Measurements from ENCODE around the gene SLC22A1.
A peak's percentile ranks its signal among the peaks of the same experiment; 100 is the strongest.
"Not testable (repeated sequence)": the region's sequence is repeated elsewhere in the genome, so short reads cannot be mapped to it uniquely, and the experiment has no call there.

Gene SLC22A1

DNA sequence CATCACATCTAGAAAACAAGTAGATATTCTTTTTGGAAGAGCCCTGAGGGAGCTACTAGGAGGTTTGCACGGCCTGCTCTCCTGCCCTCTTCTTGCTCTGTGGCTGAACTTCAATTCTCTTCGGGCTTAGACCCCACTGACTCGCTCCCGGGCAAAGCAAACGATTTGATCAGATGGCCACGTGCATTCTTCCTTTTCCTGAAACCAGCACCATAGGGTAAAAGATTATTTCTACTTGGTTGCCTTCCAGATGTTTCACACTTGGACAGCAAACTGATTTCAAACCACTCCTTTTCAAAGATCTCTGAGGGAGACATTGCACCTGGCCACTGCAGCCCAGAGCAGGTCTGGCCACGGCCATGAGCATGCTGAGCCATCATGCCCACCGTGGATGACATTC is at the start of gene SLC22A1:
TSS of gene SLC22A1 (plus strand) at position 258 of the 400 bp plus-strand sequence. CDS start at position 379, 121 bp downstream.
- no peak for DNase-seq (ENCODE audit: low read depth, low spot score)

- no peak for DNase-seq (ENCODE audit: low read depth, low spot score)
Measured at GRCh38 chr6:160073272-160073671, 48.3 kb upstream of the SLC22A1 start.

- no peak for DNase-seq (ENCODE audit: low read depth, low spot score)
Measured at GRCh38 chr6:160076009-160076408, 45.6 kb upstream of the SLC22A1 start.

GRCh38 chr6:160077024-160077423 is 44.6 kb upstream of the SLC22A1 start:
- DNase-seq (ENCODE audit: low read depth, low spot score) = no peak

DNA sequence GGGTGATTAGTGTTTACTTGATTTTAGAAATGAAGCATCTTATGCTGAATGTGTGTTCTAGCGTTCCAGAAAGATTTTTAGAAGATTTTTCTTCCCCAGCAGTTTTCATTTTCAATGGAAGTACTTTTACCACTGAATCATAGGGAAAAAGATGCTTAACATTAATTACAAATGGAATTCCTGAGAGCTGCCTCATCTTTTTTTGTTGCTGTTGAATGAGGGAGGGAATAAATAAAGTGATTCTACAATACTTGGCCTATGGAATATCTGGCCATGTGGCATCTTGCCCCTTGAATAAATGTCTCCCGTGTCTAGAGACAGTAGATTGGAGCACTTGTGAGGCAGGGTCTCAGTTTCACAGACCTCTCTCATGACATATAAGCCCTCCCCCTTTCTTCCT is 44.1 kb upstream of the SLC22A1 start:
- DNase-seq (ENCODE audit: low read depth, low spot score) = no peak

DNA sequence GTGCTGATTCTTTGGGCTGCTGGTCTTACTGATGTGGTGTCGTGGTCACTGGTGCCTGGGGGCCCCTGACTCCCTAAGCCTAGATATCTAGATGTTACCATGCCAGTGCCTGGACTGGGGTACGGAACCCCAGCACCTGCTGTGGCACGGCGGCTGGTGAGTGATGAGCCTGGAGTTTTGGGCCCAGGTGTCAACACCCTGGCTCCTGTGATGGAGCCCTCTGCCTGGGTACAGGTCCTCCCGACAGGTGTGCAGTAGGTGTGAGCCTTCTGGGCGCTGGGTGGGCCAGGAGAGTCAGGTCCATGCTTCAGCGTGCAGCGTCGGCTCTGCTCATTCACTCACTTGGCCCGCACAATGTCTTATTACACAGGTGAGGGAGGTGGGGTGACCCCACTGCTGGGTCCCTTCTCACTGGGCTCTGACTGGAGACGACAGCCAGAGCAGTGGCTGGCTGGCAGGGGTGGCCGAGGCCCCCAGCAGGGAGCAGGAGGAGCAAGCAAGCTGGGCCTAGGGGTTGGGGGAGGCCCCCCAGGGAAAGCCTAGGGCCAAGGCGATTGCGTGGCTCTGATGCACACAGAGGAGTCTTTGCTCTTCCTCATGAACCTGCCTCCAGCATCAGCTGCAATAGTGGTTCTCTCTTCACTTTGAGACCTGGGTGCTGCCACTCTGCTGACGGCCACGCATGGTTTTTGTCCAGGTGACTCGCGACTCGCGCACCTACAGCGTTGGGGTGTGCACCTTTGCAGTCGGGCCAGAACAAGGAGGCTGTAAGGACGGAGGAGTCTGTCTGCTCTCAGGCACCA is 42.5 kb upstream of the SLC22A1 start:
- no peak for DNase-seq (ENCODE audit: low read depth, low spot score)

DNA sequence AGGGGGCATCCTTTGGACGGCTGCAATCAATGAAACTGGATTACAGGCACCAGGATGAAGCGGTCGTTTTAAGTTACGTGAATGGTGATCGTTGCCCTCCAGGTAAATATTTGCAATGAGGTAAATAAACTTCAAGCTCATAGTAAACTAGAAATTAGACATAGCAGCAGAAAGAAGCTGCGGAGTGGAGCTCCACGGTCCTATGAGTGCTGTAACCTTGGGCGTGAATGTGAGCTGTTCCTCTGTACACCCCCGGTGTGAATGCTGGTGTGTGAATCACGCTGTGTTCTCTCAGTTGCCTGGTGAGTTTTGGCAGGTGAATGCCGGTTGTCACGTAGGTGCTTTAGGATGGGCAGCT is 42.0 kb upstream of the SLC22A1 start:
- no peak for DNase-seq (ENCODE audit: low read depth, low spot score)

- DNase-seq (ENCODE audit: low read depth, low spot score) = no peak
Measured at GRCh38 chr6:160080097-160080496, 41.5 kb upstream of the SLC22A1 start.

- DNase-seq (ENCODE audit: low read depth, low spot score) = peak; percentile 45
Measured at GRCh38 chr6:160081398-160081797, 40.2 kb upstream of the SLC22A1 start.

DNA sequence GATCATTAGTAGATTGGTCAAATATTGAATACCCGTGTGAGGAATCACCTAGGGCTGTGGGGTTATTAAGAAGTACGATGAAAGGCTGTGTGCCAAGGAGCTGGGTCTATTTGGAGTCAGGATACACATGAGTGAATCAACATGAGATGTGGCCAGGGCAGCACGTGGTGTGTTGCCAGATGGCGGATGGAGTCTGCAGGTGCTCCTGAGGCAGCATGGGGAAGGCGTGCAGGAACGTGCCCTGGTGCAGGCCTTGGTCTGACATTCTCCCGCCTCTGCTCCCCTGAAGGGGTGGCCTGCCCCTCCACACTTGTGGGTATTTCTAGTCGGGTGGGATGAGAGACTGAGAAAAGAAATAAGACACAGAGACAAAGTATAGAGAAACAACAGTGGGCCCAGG is 39.0 kb upstream of the SLC22A1 start:
- no peak for DNase-seq (ENCODE audit: low read depth, low spot score)

- DNase-seq (ENCODE audit: low read depth, low spot score) = no peak
Measured at GRCh38 chr6:160084198-160084776, 37.3 kb upstream of the SLC22A1 start.

- no peak for DNase-seq (ENCODE audit: low read depth, low spot score)
Measured at GRCh38 chr6:160085226-160085625, 36.4 kb upstream of the SLC22A1 start.

DNA sequence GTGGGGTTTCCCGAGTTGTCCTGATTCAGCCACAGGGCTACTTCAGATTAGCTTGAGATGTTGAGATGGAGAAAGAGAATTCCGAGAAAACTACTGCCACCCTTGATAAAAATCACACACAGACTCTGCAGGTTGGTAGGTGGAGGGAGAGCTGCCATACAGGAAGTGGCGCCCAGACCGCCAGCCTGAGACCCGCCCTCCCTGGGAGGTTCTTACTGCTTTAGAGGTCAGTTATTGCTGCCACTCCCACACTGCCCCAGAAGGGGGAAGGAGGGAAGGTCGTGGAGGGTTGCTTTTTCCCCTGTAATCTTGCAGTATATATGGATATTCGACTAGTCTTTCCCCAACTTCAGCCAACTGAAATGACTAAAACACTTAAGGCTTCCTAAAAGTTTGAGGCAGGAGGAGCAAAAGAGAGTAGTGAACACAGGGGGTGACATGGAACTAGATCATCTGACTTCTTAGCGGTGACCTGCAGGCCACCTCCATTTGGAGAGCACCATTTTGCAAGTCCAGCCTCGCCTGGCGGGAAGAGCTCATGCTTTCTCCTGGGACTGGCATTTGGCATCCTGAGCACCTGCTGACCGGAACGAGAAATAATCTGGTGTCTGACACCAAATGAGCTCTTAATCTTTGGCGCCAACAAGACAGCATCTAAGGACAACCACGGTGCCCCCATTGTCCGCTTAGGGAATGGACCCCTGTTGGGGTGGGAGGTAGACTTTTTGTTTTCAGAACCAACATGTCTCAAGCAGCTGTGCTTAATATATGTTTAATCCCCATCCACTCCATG is 35.7 kb upstream of the SLC22A1 start:
- DNase-seq (ENCODE audit: low read depth, low spot score) = no peak

GRCh38 chr6:160086754-160087153 is 34.9 kb upstream of the SLC22A1 start:
- no peak for DNase-seq (ENCODE audit: low read depth, low spot score)

DNA sequence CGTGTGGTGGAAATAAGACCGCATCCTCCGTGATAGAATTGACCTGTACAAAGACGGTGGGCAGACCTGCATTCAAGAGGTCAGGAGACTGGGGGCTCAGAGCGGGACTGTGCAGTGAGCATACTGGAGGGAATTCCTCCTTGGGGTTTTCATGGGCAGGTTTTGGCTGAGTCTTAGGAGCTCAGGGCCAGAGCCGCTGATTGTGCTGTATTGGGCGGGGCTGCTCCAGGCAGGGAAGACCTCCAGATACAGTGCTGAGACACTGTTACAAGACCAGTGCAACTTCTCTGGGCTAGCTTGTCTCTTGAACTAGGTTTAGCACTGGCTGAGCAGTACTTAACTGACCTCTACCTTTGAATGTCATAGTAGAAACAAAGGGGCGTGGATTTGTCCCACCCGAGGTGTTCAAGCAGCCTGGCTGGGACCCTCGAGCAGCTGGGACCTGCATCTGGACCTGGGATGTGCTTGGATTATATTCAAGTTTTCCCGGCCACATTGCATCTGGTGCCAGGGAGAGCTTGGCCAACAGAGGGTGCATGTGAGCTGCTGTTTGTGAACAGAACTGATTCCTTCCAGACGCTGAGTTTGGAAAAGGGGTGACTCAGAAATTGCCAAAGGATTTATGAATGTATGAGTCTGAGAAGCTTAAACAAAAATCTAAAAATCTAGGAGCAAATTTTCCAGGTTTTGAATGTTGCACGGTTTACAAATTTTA is 33.4 kb upstream of the SLC22A1 start:
- peak; percentile 56 for DNase-seq (ENCODE audit: low read depth, low spot score)

DNA sequence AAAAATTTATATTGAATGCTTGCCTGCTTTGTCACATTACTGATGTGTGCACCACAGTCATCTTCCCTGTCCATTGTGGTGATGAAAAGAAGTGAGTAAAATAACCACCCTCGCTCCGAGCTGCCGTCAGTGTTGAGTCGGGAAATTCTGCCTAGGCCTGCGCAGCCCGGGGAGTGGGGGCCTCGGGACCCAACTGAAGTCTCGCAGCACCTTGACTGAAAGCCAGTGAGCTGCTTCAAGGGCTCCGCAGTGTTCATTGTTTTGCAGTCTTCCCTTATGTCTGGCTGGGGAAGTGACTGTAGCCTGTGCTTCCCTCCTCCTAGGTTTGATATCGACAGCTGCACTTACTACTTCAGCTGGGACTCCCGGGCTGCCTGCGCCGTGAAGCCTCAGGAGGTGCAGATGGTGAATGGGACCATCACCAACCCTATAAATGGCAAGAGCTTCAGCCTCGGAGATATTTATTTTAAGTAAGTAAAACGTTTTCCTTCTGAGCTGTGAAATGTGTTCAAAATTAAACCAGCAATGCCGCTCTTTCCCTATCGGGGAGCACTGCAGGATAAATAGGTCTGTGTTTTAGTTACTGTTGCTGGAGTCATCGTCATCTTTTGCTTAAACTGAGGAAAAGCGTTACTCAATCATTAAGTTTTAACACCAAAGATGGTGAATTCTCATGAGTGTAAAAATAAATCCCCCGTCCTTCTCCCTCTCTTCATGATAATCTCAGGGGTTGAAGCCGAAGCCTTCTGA is 32.7 kb upstream of the SLC22A1 start:
- no peak for DNase-seq (ENCODE audit: low read depth, low spot score)

DNA sequence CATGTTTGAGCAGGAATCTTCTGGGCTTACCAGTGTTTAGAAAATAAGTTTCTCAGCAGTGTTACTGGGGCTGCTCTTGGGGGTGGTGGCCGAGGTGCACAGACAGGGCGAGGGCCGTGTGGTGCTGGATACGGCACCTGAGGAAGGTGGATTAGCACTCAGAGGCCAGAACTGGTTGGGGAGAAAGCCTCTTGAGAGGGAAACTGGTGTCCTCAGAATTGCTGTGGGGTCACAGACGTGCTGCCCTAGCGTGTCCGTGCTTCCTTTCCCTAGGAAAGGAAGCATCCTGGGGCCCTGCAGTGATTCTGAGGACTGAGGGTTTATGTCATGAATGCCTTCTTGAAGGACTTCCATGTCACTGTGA is 32.1 kb upstream of the SLC22A1 start:
- DNase-seq (ENCODE audit: low read depth, low spot score) = no peak

- DNase-seq (ENCODE audit: low read depth, low spot score) = not testable (repeated sequence)
Measured at GRCh38 chr6:160090442-160091239, 31.0 kb upstream of the SLC22A1 start.

- not testable (repeated sequence) for DNase-seq (ENCODE audit: low read depth, low spot score)
Measured at GRCh38 chr6:160092176-160092575, 29.4 kb upstream of the SLC22A1 start.

DNA sequence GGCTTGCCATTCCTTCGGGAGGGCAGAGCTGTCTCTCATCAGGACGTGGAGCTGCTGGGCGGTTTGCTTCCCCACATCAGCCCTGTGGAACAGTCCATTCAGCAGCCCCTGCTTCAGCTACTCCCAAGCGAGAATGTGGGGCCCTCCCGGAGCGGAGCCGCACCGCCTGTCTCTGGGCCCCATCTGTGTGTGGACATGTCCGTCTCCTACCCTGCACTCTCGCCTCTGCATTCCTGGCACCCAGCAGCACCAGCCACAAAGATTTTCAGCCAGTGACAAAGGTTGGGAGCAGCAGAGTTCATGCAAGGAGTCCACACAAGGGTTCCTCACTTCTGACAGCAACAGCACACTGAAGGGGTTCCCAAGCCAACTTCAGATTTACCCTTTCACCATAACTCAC is 29.0 kb upstream of the SLC22A1 start:
- DNase-seq (ENCODE audit: low read depth, low spot score) = no peak
